AG10803 (cell line): ENCODE results near the gene MLYCD.

ENCODE experiments used
- DNase-seq: peaks from one replicate; pipeline ENCODE4 v3.0.0; 2010; ENCODE audit warnings: low read depth
- H3K4me3 ChIP-seq: 2 replicates; pipeline ENCODE4 v1.5.1; 2011; ENCODE audit warnings: mild to moderate bottlenecking, low read length, control low read depth
- CTCF ChIP-seq: conservative IDR thresholded peaks from 2 replicates; pipeline ENCODE4 v1.5.1; 2011; ENCODE audit warnings: mild to moderate bottlenecking, low read length, control low read depth, inconsistent platforms

The MLYCD gene

GRCh38 chr16:83972256-83973008 is 73.5 kb downstream of the MLYCD start:
- no peak for TF ChIP-seq CTCF
- no peak for DNase-seq
- no peak overlapping the region for H3K4me3 ChIP-seq

GRCh38 chr16:83973077-83973476 is 74.2 kb downstream of the MLYCD start:
- H3K4me3 ChIP-seq, result no peak overlapping the region
- no peak for DNase-seq
- no peak for TF ChIP-seq CTCF

GRCh38 chr16:83973581-83974385 is 74.9 kb downstream of the MLYCD start:
- no peak for TF ChIP-seq CTCF
- no peak for DNase-seq
- no peak overlapping the region for H3K4me3 ChIP-seq

GRCh38 chr16:83974475-83974874 is 75.6 kb downstream of the MLYCD start:
- no peak overlapping the region for H3K4me3 ChIP-seq
- no peak for DNase-seq

GRCh38 chr16:83975590-83976260 is 76.8 kb downstream of the MLYCD start:
- no peak for TF ChIP-seq CTCF
- H3K4me3 ChIP-seq, result no peak overlapping the region
- DNase-seq, result no peak

More at GRCh38 chr16:83974475-83974874, 75.6 kb downstream of the MLYCD start:
- no peak for TF ChIP-seq CTCF
